ES-I3 (cell line): ENCODE measurements around the gene ACOXL.
"Not testable (repeated sequence)": the region's sequence is repeated elsewhere in the genome, so short reads cannot be mapped to it uniquely, and the experiment has no call there.

ENCODE experiments used
- H3K36me3 ChIP-seq: 2 replicates; pipeline ENCODE4 v1.6.1; 2013; ENCODE audit warnings: mild to moderate bottlenecking, low read length, control low read depth, moderate library complexity; ENCODE audit not compliant: insufficient read depth
- H3K4me1 ChIP-seq: 2 replicates; pipeline ENCODE4 v1.6.1; 2013; ENCODE audit warnings: mild to moderate bottlenecking, control low read depth, low read length; ENCODE audit not compliant: insufficient read depth
- H3K9ac ChIP-seq: 2 replicates; pipeline ENCODE4 v1.6.1; 2013; ENCODE audit warnings: low read depth, mild to moderate bottlenecking, low read length, moderate library complexity
- H3K9me3 ChIP-seq: 2 replicates; pipeline ENCODE4 v1.6.1; 2013; ENCODE audit warnings: mild to moderate bottlenecking, low read length, moderate library complexity; ENCODE audit not compliant: control insufficient read depth, insufficient read depth

ACOXL gene

GRCh38 chr2:110848519-110849030, 116.2 kb downstream of the ACOXL start:
- Histone ChIP-seq H3K9me3 (no peaks in the 10 kb centered on the region), H3K36me3 (no peaks in the 10 kb centered on the region), H3K9ac (no peak overlapping the region), H3K4me1 (0 out of 2 replicates have a peak, but pooled peaks cover 3% of the 10 kb centered on the region)

- H3K9me3 ChIP-seq = no peaks in the 10 kb centered on the region
- no peaks in the 10 kb centered on the region for H3K36me3 ChIP-seq
- no peak overlapping the region for H3K9ac ChIP-seq
- H3K4me1 ChIP-seq = no peaks in the 10 kb centered on the region
These were observed 119.2 kb downstream of the ACOXL start for GRCh38 chr2:110851531-110851930.

DNA sequence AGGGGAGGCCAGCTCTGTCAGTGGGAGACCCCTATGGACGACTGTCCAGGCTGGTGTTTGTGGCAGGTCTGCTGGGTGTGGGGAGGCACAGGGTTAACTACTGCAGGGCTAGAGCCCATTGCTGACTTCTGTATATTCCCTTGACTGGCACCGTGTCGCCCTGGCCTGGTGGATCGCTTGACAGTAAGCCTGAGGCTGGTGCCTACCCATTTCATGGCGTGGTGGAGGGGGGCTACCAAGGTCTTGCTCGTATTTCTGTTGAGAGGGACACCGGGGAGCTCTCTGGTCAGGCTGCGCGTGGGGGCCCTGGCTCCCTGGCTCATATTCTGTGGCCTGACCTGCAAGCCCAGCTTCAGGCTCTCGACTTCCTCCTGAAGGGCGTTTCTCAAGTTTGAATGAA, 119.7 kb downstream of the ACOXL start:
- Histone ChIP-seq H3K9me3 (no peaks in the 10 kb centered on the region), H3K36me3 (no peaks in the 10 kb centered on the region), H3K4me1 (no peaks in the 10 kb centered on the region), H3K9ac (no peak overlapping the region)

GRCh38 chr2:110852541-110853263, 120.3 kb downstream of the ACOXL start:
- H3K9ac ChIP-seq = no peak overlapping the region
- H3K9me3 ChIP-seq = no peaks in the 10 kb centered on the region
- no peaks in the 10 kb centered on the region for H3K36me3 ChIP-seq
- H3K4me1 ChIP-seq = no peaks in the 10 kb centered on the region

GRCh38 chr2:110853516-110853915, 121.1 kb downstream of the ACOXL start:
- Histone ChIP-seq H3K36me3 (no peaks in the 10 kb centered on the region), H3K9me3 (no peaks in the 10 kb centered on the region), H3K9ac (no peak overlapping the region), H3K4me1 (peaks cover 6% of the 10 kb centered on the region; the same call in 1 of the 2 replicates)

- H3K9me3 ChIP-seq = no peaks in the 10 kb centered on the region
- H3K4me1 ChIP-seq = peaks cover 10% of the 10 kb centered on the region; the same call in 1 of the 2 replicates
- no peak overlapping the region for H3K9ac ChIP-seq
- no peaks in the 10 kb centered on the region for H3K36me3 ChIP-seq
These were observed 121.6 kb downstream of the ACOXL start for GRCh38 chr2:110853948-110854347.

DNA sequence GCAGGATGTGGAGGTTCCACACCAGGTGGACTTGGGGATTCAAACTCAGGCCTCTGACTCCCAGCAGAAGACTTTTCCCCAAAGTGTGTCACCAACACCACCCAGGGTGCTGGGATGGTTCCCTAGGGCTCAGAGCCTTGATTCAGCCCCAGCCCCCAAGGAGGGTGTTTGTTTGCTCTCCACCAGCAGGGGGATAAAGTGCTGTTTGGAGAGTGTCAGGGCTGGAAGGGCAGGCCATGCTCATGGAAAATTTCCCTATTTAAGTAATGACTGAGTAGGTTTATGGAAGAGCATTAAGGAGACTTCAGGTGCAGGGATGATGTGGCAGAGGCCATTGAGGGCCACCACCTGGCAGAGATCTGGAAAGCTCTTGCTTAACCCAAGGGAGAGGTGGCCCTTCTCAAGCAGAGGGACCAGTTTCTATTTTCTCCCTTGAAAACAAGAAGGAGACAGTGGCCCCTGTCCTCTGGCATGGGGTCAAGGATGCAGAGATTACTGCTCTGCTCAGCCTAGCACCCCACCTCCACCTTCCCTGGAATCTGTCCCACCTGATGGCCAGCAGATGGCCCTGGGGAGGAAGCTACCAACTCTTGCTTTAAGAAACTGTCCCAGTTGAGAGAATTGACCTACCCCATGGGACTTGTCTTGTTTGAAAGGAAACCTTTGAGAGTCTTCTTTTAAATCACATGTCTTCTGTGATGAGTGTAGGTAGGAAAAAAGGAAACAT, 122.1 kb downstream of the ACOXL start:
- Histone ChIP-seq H3K36me3 (no peaks in the 10 kb centered on the region), H3K9me3 (no peaks in the 10 kb centered on the region), H3K4me1 (peaks cover 16% of the 10 kb centered on the region; the same call in 1 of the 2 replicates), H3K9ac (no peak overlapping the region)

DNA sequence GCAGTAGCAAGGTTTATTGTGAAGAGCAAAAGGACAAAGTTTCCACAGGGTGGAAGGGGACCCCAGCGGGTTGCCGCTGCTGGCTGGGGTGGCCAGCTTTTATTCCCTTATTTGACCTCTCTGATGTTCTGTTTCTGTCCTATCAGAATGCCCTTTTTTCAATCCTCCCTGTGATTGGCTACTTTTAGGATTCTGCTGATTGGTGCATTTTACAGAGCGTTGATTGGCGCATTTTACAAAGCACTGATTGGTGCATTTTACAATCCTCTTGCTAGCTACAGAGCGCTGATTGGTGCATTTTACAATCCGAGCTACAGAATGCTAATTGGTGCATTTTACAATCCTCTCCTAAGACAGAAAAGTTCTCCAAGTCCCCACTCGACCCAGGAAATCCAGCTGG, 123.5 kb downstream of the ACOXL start:
- peaks cover 17% of the 10 kb centered on the region; the same call in 1 of the 2 replicates for H3K4me1 ChIP-seq
- H3K9me3 ChIP-seq, H3K36me3 ChIP-seq, H3K9ac ChIP-seq: not testable (repeated sequence)

DNA sequence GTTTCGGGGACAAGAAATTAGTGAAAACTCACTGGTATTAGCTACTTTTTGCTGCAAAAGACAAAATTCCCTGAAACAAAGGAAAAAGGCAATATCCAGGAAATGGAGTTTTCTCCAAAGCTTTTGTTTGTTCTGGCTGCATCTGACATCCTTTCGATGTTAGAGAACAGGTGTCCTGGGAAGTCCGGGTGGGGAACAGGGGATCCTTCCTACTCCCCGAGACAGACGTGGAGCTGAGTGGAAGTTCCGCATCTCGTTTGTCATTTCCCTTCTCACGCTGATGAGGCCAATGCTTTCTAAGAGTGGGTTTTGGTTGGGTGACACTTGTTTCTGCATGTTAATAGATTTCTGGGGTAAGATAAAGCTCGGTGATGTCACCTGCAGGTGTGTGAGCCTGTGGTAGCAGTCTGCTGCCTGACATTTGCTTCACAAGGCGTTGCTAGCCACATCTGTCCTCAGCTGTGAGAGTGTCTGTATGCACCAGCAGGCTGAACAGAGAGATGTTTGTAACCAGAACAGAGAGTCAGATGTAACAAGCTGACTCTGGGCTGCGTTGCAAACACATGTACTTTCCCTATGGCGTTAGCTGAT, 125.9 kb downstream of the ACOXL start:
- H3K9me3 ChIP-seq = no peaks in the 10 kb centered on the region
- H3K4me1 ChIP-seq = peaks cover 17% of the 10 kb centered on the region; the same call in 1 of the 2 replicates
- H3K36me3 ChIP-seq = no peaks in the 10 kb centered on the region
- no peak overlapping the region for H3K9ac ChIP-seq

- H3K9me3 ChIP-seq = no peaks in the 10 kb centered on the region
- H3K36me3 ChIP-seq = no peaks in the 10 kb centered on the region
- peaks cover 17% of the 10 kb centered on the region; the same call in 1 of the 2 replicates for H3K4me1 ChIP-seq
- no peak overlapping the region for H3K9ac ChIP-seq
These were observed 126.8 kb downstream of the ACOXL start for GRCh38 chr2:110858993-110859701.

DNA sequence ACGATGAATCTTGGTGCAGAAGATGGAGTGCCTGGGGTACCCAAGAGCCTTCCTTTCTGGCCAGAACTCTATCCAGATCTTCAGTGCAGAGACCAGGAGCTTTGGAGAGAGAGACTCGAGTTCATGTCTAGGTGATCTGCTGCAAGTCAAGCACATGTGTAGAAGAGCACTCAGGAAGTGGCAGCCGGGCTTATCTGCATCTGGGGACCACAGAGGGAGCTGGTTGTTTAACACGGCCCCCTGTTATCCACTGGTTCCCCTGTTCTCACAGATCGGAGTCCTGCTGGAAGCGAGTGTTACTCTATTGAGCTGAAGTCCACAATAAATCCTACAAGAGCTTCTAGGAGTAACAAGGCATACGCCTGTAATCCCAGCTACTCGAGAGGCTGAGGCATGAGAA, 128.3 kb downstream of the ACOXL start:
- H3K9me3 ChIP-seq = no peaks in the 10 kb centered on the region
- no peak overlapping the region for H3K9ac ChIP-seq
- H3K36me3 ChIP-seq = no peaks in the 10 kb centered on the region
- peaks cover 25% of the 10 kb centered on the region; the same call in 1 of the 2 replicates for H3K4me1 ChIP-seq

DNA sequence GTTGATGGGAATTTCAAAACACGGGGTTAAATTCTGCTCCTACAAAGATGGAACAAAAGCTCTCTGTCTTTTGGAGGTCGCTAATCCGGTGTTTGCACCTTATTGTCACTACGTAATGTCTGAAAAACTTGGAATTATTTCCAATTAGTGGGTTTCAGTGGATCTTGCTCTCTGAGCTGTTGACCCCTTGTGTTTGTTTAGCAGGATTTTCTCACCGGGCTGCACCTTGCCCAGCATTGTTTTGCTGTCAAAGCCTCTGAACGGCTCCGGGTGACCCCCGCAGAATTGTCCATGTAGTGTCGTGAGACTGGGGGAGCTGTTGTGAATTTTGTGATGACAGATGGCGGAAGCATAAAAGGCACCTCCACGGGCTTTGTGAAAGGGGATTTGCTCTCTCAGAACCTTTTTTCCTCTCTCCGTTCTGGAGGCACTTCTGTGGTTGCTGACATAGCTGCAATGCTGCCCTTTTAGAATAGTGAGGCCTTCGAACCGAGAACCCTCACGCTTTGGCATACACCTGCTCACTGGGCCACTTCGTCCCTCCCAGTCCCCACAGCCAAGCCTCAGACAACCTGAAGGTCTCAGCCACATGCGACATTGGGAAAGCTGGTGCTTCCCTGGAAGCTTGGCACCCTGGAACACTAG, 129.4 kb downstream of the ACOXL start:
- H3K9me3 ChIP-seq = no peaks in the 10 kb centered on the region
- no peak overlapping the region for H3K9ac ChIP-seq
- no peaks in the 10 kb centered on the region for H3K36me3 ChIP-seq
- peaks cover 30% of the 10 kb centered on the region for H3K4me1 ChIP-seq

- Histone ChIP-seq H3K4me1 (peaks cover 22% of the 10 kb centered on the region), H3K9me3 (no peaks in the 10 kb centered on the region), H3K36me3 (no peaks in the 10 kb centered on the region), H3K9ac (no peak overlapping the region)
These were observed 131.4 kb downstream of the ACOXL start for GRCh38 chr2:110863726-110864125.

GRCh38 chr2:110864176-110864575, 131.8 kb downstream of the ACOXL start:
- Histone ChIP-seq H3K4me1 (peaks cover 18% of the 10 kb centered on the region), H3K36me3 (no peaks in the 10 kb centered on the region), H3K9me3 (no peaks in the 10 kb centered on the region), H3K9ac (no peak overlapping the region)
